Measurements from ENCODE around the gene SUPT5H. TPM values are rescaled to one million over a fixed set of nuclear protein-coding genes. Genes with fewer than 3 reads are reported as not detected.

SUPT5H gene
- total RNA-seq, 2 experiments from 2014 or later: 127 to 141 TPM

GRCh38 chr19:39481676-39482075, 36.3 kb downstream of the SUPT5H start:
- DNase-seq (no peak), ATAC-seq (no peak)
- Mint-ChIP-seq H3K4me1 (ENCODE audit: low read depth) (peaks cover 28% of the 10 kb centered on the region), H3K27ac (peak overlapping the region; percentile 93), H3K36me3 (ENCODE audit: low read depth) (peaks cover 25% of the 10 kb centered on the region), H3K4me3 (peak overlapping the region; percentile 97), H3K27me3 (no peaks in the 10 kb centered on the region), H3K9me3 (no peaks in the 10 kb centered on the region)
- intact Hi-C loops (cut with micrococcal nuclease): no loop called here
- CTCF ChIA-PET: interaction anchor here (0.7 to 1.7 kb wide), 4 partner anchors 17 to 90 kb away, joined by 3 to 7 read pairs (median 4); partner anchors contain the start of genes DLL3, MED29 and PAF1
- POLR2A ChIA-PET: interaction anchor here (0.6 to 3.0 kb wide), 8 partner anchors 9 to 582 kb away, joined by 3 to 7 read pairs (median 4); partner anchors contain the start of genes DLL3 and NFKBIB
- no peak for TF ChIP-seq CTCF (IDR thresholded peaks at IDR 0.05)

GRCh38 chr19:39483141-39483540, 37.8 kb downstream of the SUPT5H start:
- peaks cover 28% of the 10 kb centered on the region for H3K4me1 Mint-ChIP-seq (ENCODE audit: low read depth)
- H3K36me3 Mint-ChIP-seq (ENCODE audit: low read depth): peaks cover 30% of the 10 kb centered on the region
- no peaks in the 10 kb centered on the region for H3K9me3 Mint-ChIP-seq
- DNase-seq (no peak), ATAC-seq (no peak)
- ChIA-PET CTCF (interaction anchor here (1.4 kb wide), 1 partner anchor 9 kb away, joined by 5 read pairs; no protein-coding TSS in a partner anchor), POLR2A (no interaction called here)
- intact Hi-C loops (cut with micrococcal nuclease): no loop called here
- H3K4me3 Mint-ChIP-seq: peak overlapping the region; percentile 97
- TF ChIP-seq CTCF (IDR thresholded peaks at IDR 0.05): no peak
- no peaks in the 10 kb centered on the region for H3K27me3 Mint-ChIP-seq
- no peak overlapping the region for H3K27ac Mint-ChIP-seq

GRCh38 chr19:39489756-39490155, 44.4 kb downstream of the SUPT5H start:
- Mint-ChIP-seq H3K9me3 (no peaks in the 10 kb centered on the region), H3K4me1 (ENCODE audit: low read depth) (no peaks in the 10 kb centered on the region), H3K4me3 (no peak overlapping the region), H3K27me3 (no peaks in the 10 kb centered on the region), H3K36me3 (ENCODE audit: low read depth) (peaks cover 27% of the 10 kb centered on the region), H3K27ac (no peak overlapping the region)
- intact Hi-C loops (cut with micrococcal nuclease): no loop called here
- DNase-seq: no peak
- no peak for TF ChIP-seq CTCF (IDR thresholded peaks at IDR 0.05)
- no peak for ATAC-seq
- POLR2A ChIA-PET: interaction anchor here (0.6 to 1.7 kb wide), 4 partner anchors 8 to 43 kb away, joined by 3 to 6 read pairs (median 4); no protein-coding TSS in a partner anchor
- CTCF ChIA-PET: interaction anchor here (0.7 to 1.2 kb wide), 2 partner anchors 50 to 71 kb away, joined by 3 read pairs; no protein-coding TSS in a partner anchor

GRCh38 chr19:39492225-39492624, 46.8 kb downstream of the SUPT5H start:
- Mint-ChIP-seq H3K27me3 (peaks cover 5% of the 10 kb centered on the region), H3K9me3 (no peaks in the 10 kb centered on the region), H3K36me3 (ENCODE audit: low read depth) (peaks cover 18% of the 10 kb centered on the region), H3K27ac (no peak overlapping the region), H3K4me3 (no peak overlapping the region), H3K4me1 (ENCODE audit: low read depth) (no peaks in the 10 kb centered on the region)
- POLR2A ChIA-PET: interaction anchor here (1.0 to 1.4 kb wide), 4 partner anchors 10 to 56 kb away, joined by 3 to 4 read pairs (median 3); partner anchors contain the start of gene RPS16
- TF ChIP-seq CTCF (IDR thresholded peaks at IDR 0.05): no peak
- ATAC-seq (no peak), DNase-seq (no peak)
- intact Hi-C loops (cut with micrococcal nuclease): no loop called here
- CTCF ChIA-PET: interaction anchor here (0.7 to 1.6 kb wide), 2 partner anchors 18 to 47 kb away, joined by 3 to 6 read pairs; partner anchors contain the start of gene EID2

- ATAC-seq: no peak
- intact Hi-C loops (cut with micrococcal nuclease): no loop called here
- CTCF ChIA-PET: interaction anchor here (0.7 to 1.6 kb wide), 2 partner anchors 19 to 47 kb away, joined by 3 to 6 read pairs; partner anchors contain the start of gene EID2
- TF ChIP-seq CTCF (IDR thresholded peaks at IDR 0.05): no peak
- Mint-ChIP-seq H3K4me3 (no peak overlapping the region), H3K27ac (no peak overlapping the region), H3K27me3 (peaks cover 6% of the 10 kb centered on the region), H3K36me3 (ENCODE audit: low read depth) (peaks cover 17% of the 10 kb centered on the region), H3K9me3 (no peaks in the 10 kb centered on the region), H3K4me1 (ENCODE audit: low read depth) (no peaks in the 10 kb centered on the region)
- no peak for DNase-seq
- POLR2A ChIA-PET: interaction anchor here (1.0 to 1.4 kb wide), 4 partner anchors 11 to 57 kb away, joined by 3 to 4 read pairs (median 3); partner anchors contain the start of gene RPS16
Measured at GRCh38 chr19:39492788-39493187, 47.4 kb downstream of the SUPT5H start.

Data from activated CD8-positive, alpha-beta T cell treated with anti-CD3 and anti-CD28 coated beads for 36 hours (primary cell).